GM12878 (cell line): ENCODE results near the gene SLC25A29. TPM values are rescaled to one million over a fixed set of nuclear protein-coding genes. Genes with fewer than 3 reads are reported as not detected.

Source experiments
- ATAC-seq: fragments of 200-7000 bp; cut with Tn5 transposase; 3 replicates; pipeline ENCODE4 v1.9.1; 2020; ENCODE audit warnings: mild to moderate bottlenecking, moderate library complexity
- BruUV-seq: library from RNA; stranded (reverse); fragments of 400-500 nt; replicated peaks from 2 replicates; lab custom pipeline; 2021; lab: Mats Ljungman, UMichigan
- CTCF ChIA-PET: fragments of 300-600 bp; sonication (Branson Sonifier 250); formaldehyde crosslinking; extraction: SDS; loops from one replicate; lab custom pipeline; 2021; ENCODE audit warnings: inconsistent platforms; lab: Yijun Ruan, JAX
- POLR2A ChIA-PET: fragments of 350-600 bp; formaldehyde crosslinking; extraction: SDS; loops from one replicate; lab custom pipeline; 2021; ENCODE audit warnings: inconsistent platforms; lab: Charles Lee
- RAD21 ChIA-PET: fragments of 300-600 bp; sonication (Branson Sonifier 250); formaldehyde crosslinking; loops from one replicate; lab custom pipeline; 2023; ENCODE audit warnings: antibody characterized with exemption; ENCODE audit not compliant: unreplicated experiment; lab: Charles Lee
- SMC1A ChIA-PET: fragments of 300-600 bp; sonication (Branson Sonifier 250); formaldehyde crosslinking; loops from one replicate; lab custom pipeline; 2023; ENCODE audit not compliant: unreplicated experiment, uncharacterized antibody; lab: Charles Lee
- DNase-seq: peaks from one replicate; pipeline ENCODE4 v3.0.0-alpha.2; 2011; ENCODE audit warnings: low read depth, low spot score
- FAIRE-seq: peaks from 3 replicates; lab custom pipeline; 2011; peaks lifted over from hg19 to GRCh38; lab: Jason Lieb, UNC
- H2AFZ ChIP-seq: 2 replicates; pipeline ENCODE4 v1.6.0; 2011; ENCODE audit warnings: low read depth, low read length, control low read depth; ENCODE audit not compliant: control insufficient read depth
- H3K27ac ChIP-seq: 2 replicates; pipeline ENCODE4 v1.5.1; 2011; ENCODE audit warnings: control low read depth; ENCODE audit not compliant: control insufficient read depth, insufficient read depth
- H3K27me3 ChIP-seq, 2 experiments: replicated peaks in 1 of 2; 2 replicates each; pipeline versions ENCODE4 v1.6.0 to v1.6.1; 2011; ENCODE audit warnings: low read length in 1 of 2; ENCODE audit not compliant: control insufficient read depth in 2 of 2, insufficient read depth in 2 of 2
- H3K36me3 ChIP-seq, 2 experiments: 2 replicates each; pipeline ENCODE4 v1.5.1; 2011; ENCODE audit warnings: low read length in 1 of 2; ENCODE audit not compliant: control insufficient read depth in 2 of 2, insufficient read depth in 2 of 2
- H3K4me1 ChIP-seq: 2 replicates; pipeline ENCODE4 v1.6.1; 2011; ENCODE audit warnings: mild to moderate bottlenecking, low read length, moderate library complexity, mixed read lengths; ENCODE audit not compliant: control insufficient read depth, insufficient read depth
- H3K4me2 ChIP-seq: 2 replicates; pipeline ENCODE4 v1.6.0; 2011; ENCODE audit warnings: control low read depth; ENCODE audit not compliant: control insufficient read depth, insufficient read depth
- H3K4me3 ChIP-seq: fragments of 200-600 bp; sonication (generic); 2 replicates; pipeline ENCODE4 v1.5.1; 2016
- H3K79me2 ChIP-seq: 2 replicates; pipeline ENCODE4 v1.6.0; 2011; ENCODE audit warnings: low read length; ENCODE audit not compliant: control insufficient read depth, insufficient read depth
- H3K9ac ChIP-seq: 2 replicates; pipeline ENCODE4 v1.8.0; 2011; ENCODE audit warnings: low read length, control low read depth, mixed read lengths; ENCODE audit not compliant: control insufficient read depth, insufficient read depth
- H3K9me3 ChIP-seq: replicated peaks from 3 replicates; pipeline ENCODE4 v1.5.1; 2011; ENCODE audit warnings: mild to moderate bottlenecking, low read length; ENCODE audit not compliant: control insufficient read depth, insufficient read depth
- H4K20me1 ChIP-seq: 2 replicates; pipeline ENCODE4 v1.6.0; 2011; ENCODE audit not compliant: control insufficient read depth, insufficient read depth
- CREM ChIP-seq: IDR thresholded peaks from 2 replicates; pipeline ENCODE4 v1.6.1; 2014; ENCODE audit warnings: antibody characterized with exemption, low read depth
- E4F1 ChIP-seq: fragments of 450-650 bp; IDR thresholded peaks from 2 replicates; pipeline ENCODE4 v1.6.1; 2018; ENCODE audit warnings: borderline replicate concordance, mild to moderate bottlenecking; ENCODE audit not compliant: partially characterized antibody
- HCFC1 ChIP-seq: fragments of 150-350 bp; IDR thresholded peaks from 2 replicates; pipeline ENCODE4 v1.6.1; 2014; ENCODE audit warnings: low read length
- IKZF2 ChIP-seq, 2 experiments: fragments of 450-650 bp; IDR thresholded peaks; 2 replicates each; pipeline ENCODE4 v1.6.1; 2017; ENCODE audit warnings: mild to moderate bottlenecking in 2 of 2, moderate library complexity in 2 of 2
- RFX5 ChIP-seq: IDR thresholded peaks from 2 replicates; pipeline ENCODE4 v1.6.1; 2011; ENCODE audit warnings: low read depth, low read length, improper control_type of control experiment
- TCF7 ChIP-seq: IDR thresholded peaks from 2 replicates; pipeline ENCODE4 v1.6.1; 2014; ENCODE audit warnings: antibody characterized with exemption, borderline replicate concordance
- WGBS: methylation state at CpG from one replicate; pipeline ENCODE4 v1.1.6; 2016; ENCODE audit warnings: low lambda C conversion rate; ENCODE audit not compliant: insufficient replicate concordance, insufficient coverage; ENCODE audit errors: missing lambda C conversion rate; 5-methylcytosine and 5-hydroxymethylcytosine counted together
- in situ Hi-C: fragments of 300-500 bp; cut with MboI; formaldehyde crosslinking; loops from 9 replicates; pipeline ENCODE4 v1.14.3; 2018; ENCODE audit warnings: mixed read lengths
- intact Hi-C: fragments of 100-400 bp; cut with micrococcal nuclease; formaldehyde crosslinking; loops from one replicate; pipeline ENCODE4 v1.14.2; 2022; ENCODE audit not compliant: unreplicated experiment
- polyA plus RNA-seq, 11 experiments: library from polyadenylated mRNA; depleted of rRNA in 4 of 11; unstranded in 6 of 11; stranded (reverse) in 5 of 11; fragments of >200 nt; fragmentation: Nextera tagmentation in 4 of 11; fragmentation: Illumina TruSeq in 1 of 11; extraction: Ambion mirVana in 4 of 11; extraction: Trizol in 1 of 11; gene quantifications; 1 replicate in 1 of 11; 2 replicates in 10 of 11; pipeline versions ENCODE4 v1.2.1 to v1.2.3, GENCODE V29; 2011 to 2016; ENCODE audit warnings: inconsistent platforms in 2 of 11, missing spikeins in 2 of 11, low read depth in 1 of 11
- total RNA-seq, 4 experiments: library from RNA; depleted of rRNA in 3 of 4; stranded (reverse); fragments of >200 nt in 3 of 4; fragmentation: Illumina TruSeq in 1 of 4; extraction: Trizol in 1 of 4; gene quantifications; 2 replicates each; pipeline versions ENCODE4 v1.2.1 to v1.2.3, GENCODE V29; 2013 to 2021

The SLC25A29 gene
- total and polyA plus RNA-seq, 10 of the 15 experiments (the other 5 are each of a cell fraction or from before 2014, with no cell fraction given) = 0.42 to 13.3 (median 4.0) TPM; not detected in 1

- DNase-seq (no peak), ATAC-seq (no peak), FAIRE-seq (no peak)
- no peak overlapping the region for H3K27ac ChIP-seq
- BruUV-seq = no TSS peak
- in situ Hi-C loops (no loop called here), intact Hi-C loops (no loop called here)
- 93% methylated on average over 5 of the region's 5 CpGs for WGBS
- no peaks in the 10 kb centered on the region; the same call in 1 of the 2 replicates for H4K20me1 ChIP-seq
- no peak overlapping the region for H3K9ac ChIP-seq
- H3K4me1 ChIP-seq = no peaks in the 10 kb centered on the region
- H3K27me3 ChIP-seq = no peaks in the 10 kb centered on the region
- H3K36me3 ChIP-seq = peaks cover 49 to 54% of the 10 kb centered on the region in 2 experiments
- SMC1A ChIA-PET = interaction anchor here (0.8 kb wide), 1 partner anchor 22 kb away, joined by 3 read pairs; no protein-coding TSS in a partner anchor
- H3K4me2 ChIP-seq = no peak overlapping the region
- H2AFZ ChIP-seq = no peak overlapping the region
- no peak overlapping the region for H3K4me3 ChIP-seq
- no peak for TF ChIP-seq CREM
- no peak for TF ChIP-seq RFX5
- no peak for TF ChIP-seq TCF7
- TF ChIP-seq E4F1 = no peak
- no peak for TF ChIP-seq IKZF2 (IDR thresholded peaks at IDR 0.05)
- no peak for TF ChIP-seq HCFC1
- TF ChIP-seq, all 136 proteins: peak for 0
- ChIA-PET POLR2A (no interaction called here), RAD21 (no interaction called here), CTCF (no interaction called here)
- H3K79me2 ChIP-seq = no peaks in the 10 kb centered on the region
- no peaks in the 10 kb centered on the region for H3K9me3 ChIP-seq
Measured at GRCh38 chr14:100350986-100351385, 44.7 kb upstream of the SLC25A29 start.
